ENCODE data around the gene LSM2.
"Not testable (repeated sequence)": the region's sequence is repeated elsewhere in the genome, so short reads cannot be mapped to it uniquely, and the experiment has no call there.

DNA sequence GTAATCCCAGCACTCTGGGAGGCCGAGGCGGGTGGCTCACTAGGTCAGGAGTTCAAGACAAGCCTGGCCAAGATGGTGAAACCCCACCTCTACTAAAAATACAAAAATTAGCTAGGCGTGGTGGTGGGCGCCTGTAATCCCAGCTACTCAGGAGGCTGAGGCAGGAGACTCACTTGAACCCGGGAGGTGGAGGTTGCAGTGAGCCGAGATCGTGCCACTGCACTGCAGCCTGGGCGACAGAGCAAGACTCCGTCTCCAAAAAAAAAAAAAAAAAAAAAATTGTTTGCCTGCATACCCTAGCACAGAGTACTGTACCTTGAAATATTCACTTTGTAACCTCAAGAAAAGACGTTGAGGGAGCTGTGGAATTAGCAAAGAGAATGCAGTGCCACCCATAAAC is 13.6 kb upstream of the LSM2 start:
- TF ChIP-seq, protein P1, sequence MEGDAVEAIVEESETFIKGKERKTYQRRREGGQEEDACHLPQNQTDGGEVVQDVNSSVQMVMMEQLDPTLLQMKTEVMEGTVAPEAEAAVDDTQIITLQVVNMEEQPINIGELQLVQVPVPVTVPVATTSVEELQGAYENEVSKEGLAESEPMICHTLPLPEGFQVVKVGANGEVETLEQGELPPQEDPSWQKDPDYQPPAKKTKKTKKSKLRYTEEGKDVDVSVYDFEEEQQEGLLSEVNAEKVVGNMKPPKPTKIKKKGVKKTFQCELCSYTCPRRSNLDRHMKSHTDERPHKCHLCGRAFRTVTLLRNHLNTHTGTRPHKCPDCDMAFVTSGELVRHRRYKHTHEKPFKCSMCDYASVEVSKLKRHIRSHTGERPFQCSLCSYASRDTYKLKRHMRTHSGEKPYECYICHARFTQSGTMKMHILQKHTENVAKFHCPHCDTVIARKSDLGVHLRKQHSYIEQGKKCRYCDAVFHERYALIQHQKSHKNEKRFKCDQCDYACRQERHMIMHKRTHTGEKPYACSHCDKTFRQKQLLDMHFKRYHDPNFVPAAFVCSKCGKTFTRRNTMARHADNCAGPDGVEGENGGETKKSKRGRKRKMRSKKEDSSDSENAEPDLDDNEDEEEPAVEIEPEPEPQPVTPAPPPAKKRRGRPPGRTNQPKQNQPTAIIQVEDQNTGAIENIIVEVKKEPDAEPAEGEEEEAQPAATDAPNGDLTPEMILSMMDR (IDR thresholded peaks at IDR 0.05; ENCODE audit: low read length) = not testable (repeated sequence)
- not testable (repeated sequence) for TF ChIP-seq EZH2 (optimal IDR thresholded peaks at IDR 0.05; ENCODE audit: low read depth, low read length)
